NCI-H748 (cell line): ENCODE measurements around the gene TRPM3.
"Not testable (repeated sequence)": the region's sequence is repeated elsewhere in the genome, so short reads cannot be mapped to it uniquely, and the experiment has no call there.

Experiments
- DNase-seq: peaks from one replicate; lab custom pipeline; 2025; ENCODE audit not compliant: unreplicated experiment; lab: John Stamatoyannopoulos, UW

The TRPM3 gene

DNA sequence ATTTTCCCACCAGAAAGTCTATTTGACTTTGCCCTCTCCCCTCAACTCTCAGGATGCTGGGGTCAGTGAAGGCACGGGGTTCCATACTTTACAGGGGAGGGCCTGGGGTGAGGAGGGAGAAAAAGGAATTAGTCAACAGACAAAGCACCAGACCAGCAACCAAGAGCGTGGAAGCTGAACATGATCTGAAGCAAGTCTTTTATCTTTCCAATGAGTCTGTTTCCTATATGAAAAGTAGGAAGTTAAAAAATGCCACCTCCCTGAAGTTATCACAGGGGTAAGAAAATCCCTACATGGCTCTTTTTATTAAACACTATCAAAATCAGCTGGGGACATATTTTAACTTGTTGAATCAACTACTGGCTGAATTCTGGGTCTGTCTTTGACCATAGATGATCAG lies 337.0 kb downstream of the TRPM3 start:
- DNase-seq = no peak

DNA sequence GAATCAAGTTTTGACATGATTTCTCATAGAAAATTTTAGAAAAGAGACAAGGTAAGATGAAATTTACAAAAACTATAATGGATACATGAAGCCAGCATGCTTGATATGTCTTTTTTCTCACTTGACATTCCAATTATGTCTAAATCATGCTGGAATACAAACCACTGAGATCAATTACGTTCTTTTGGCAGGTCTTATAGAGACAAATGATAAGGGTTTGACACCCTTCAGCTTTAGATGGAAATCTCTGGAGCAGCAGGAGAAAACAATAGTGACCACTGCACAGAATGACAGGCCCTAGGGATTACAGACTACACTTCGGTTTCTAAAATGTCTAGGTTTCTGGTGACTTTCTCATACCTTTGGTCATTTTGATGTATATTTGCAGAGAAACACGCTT lies 342.9 kb downstream of the TRPM3 start:
- DNase-seq = no peak

DNA sequence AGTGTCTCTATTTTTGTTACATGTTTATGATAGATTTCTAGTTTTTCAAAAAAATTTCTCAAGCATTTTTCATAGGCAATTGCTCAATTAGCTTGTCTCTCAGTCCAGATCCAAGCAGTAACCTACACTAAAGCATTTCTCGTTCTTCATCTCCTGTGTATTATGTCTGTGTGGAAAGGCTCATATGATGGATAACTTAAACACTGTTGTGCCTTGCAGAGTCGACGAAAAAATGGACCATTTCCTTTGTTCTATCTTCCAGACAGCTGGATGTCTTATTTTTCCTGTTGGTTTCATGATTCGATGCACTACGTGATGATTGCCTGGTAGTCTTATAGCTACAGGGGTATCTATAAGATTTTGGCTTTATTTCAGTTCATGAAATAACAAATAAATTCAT lies 347.8 kb downstream of the TRPM3 start:
- no peak for DNase-seq

DNA sequence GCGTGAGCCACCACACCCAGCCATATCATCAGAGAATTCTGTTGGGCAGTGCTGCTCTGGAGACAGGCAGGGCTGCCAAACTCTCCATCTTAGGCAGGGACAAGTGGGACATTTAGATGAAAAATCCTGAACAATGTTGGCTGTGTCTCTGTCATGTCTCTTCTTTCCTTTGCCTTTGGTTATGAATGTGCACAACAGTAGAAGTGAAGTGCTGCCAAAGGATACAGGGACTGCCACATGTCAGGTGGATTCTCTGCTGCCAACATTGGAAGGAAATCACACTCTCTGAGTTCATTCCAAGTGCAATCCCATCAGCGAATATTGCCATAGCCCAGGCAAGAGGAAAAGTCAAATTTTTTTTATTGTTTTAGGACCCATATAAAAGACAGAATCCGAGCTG lies 348.8 kb downstream of the TRPM3 start:
- no peak for DNase-seq

DNA sequence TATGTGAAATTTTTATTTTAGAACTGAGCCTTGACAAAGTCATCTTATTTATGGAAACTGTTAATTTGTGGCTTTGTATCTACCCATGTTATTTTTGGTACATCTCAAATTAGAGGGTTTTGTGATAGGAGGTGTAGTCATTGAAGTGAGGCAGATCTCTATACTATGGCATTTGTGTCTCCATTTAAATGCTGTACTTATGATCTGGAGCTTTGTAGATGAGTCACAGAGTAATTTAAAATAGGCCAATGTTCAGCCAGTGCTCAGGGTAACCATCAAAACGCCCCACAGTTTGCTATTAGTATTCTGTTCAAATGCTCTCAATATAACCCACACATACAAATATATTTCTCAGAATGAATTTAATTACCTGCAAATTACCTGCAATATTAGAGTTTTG lies 355.5 kb downstream of the TRPM3 start:
- DNase-seq = no peak

DNA sequence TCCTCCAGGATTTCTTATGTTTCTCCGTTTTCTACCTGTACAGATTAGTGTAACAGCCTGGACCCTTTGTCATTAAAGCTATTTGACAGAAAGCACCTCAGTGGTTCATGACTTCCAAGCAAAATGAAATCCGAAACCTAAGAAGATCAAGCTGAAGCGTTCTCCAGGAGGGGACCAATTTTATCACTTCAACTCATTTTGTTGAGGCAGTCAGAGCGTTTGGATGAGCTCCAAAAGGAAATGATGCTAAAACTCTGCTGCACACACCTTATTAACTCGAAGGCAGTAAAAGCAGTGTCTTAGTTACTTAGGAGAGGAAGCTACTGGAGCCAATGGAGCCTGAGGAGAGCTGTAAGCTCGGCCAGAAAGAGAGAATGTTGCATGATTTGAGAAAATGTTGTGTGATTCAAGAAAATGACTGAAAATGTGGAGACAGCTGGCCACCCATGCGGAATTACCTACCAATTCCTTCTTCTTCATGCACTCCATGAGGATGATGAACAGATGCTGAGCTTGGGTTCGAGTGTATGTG lies 360.2 kb downstream of the TRPM3 start:
- DNase-seq = peak; percentile 54

DNA sequence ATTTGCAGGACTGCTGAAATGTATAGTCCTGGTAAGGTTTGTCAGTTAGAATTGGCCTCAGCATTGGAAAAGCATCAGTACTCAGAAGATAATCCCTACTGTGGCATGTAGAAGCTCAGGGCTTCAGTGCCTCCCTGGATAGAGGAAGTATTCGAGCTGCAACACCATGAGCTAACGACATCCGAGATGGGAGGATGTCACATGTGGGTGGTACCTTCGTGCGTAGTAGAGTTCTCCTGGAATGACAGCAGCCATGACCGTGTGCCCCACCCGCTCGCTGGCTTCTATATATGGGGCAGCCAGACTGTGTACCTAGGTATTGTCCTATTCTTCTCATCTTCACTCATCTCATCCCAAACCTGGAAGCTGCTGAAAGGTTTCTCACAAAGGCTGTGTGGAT lies 361.2 kb downstream of the TRPM3 start:
- DNase-seq = no peak

DNA sequence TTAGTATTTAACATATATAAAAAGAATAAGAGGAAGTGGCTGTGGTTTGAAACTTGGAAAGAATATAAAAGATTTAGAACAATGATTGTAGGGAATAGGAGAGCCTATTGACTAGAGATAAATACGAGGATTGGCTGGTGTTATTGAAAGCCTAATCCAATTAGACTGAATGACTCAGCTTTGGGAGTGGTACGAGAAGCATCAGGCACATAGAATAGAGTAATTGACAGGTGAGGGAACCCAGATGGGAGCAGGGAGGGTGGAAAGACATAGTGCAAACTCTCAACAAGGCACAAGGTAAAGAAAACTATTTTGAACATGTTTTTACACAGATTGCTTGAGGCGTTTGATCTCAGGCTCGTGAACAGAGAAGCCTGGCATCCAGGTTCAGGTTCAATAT lies 368.1 kb downstream of the TRPM3 start:
- DNase-seq = no peak

DNA sequence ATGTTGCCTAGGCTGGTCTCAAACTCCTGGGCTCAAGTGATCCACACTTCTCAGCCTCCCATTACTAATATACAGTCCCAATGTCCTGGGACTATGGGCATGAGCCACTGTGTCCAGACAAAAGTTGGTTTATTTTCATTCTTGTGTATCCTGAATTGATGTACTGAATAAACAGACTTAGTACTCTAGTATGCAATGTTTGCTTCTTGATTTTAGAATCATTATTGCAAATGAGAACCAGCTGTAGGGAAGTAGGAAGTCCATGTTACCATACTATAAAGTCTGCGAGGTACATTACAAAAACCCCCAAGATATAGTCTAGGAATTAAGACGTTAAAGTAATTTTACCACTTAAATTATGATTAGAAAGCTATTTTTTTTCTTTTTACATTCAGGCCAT lies 372.4 kb downstream of the TRPM3 start:
- no peak for DNase-seq

DNA sequence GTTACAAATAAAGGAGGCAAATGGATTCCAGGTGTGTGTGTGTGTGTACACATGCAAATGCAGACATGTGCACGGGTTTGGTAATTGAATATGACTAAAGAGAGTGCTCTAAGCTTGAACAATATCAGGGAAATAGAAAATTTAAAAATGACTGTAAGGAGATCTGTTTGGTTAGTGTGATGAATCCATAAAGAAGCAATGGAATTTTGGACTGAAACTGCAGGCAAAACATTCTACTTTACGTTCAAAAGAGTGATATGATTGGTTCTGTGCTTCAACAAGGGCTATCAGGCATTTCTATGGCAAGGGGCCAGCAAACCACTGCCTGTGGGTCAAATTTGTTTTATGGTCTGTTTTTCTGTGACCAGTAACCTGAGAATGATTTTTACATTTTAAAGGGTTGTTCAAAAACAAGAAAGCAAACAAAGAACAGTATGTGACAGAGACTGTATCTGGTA lies 374.1 kb downstream of the TRPM3 start:
- DNase-seq = peak; percentile 29

DNA sequence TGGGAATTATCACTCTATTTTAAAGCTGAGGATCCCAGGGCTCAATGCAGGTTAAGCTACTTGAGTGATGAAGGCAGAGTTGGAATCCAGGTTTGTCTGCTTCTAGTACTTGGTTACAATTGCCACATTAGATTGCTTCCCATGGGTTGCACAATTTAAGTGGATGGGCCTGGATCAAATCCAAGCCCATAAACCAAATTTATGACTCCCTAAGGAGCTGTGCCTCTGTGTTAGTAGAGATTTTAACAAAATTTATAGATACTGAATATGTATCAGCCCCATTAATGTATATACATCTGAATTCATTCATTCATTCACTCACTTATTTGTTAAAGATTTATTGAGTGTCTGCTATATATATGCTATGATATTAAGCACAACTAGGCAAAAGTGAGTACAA lies 374.7 kb downstream of the TRPM3 start:
- DNase-seq = peak; percentile 34

DNA sequence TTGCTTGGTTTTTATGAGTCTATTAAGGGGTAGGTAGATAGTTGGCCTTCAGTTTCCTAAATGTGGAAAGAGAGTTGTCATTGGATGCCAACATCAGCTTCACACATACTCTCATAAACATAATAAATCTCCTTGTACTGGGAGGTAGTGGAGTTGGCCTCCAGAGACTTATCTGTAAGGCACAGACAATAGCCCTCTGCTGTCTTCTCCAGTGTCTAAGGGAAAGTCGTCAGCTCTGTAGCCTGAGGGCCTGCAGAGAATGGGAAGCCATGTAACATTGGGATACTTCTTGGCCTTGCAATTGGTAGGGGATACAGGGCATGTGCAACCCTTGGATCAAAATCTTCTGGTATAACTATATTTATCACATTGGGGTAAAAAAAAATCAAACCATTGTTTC lies 375.1 kb downstream of the TRPM3 start:
- DNase-seq = no peak

DNA sequence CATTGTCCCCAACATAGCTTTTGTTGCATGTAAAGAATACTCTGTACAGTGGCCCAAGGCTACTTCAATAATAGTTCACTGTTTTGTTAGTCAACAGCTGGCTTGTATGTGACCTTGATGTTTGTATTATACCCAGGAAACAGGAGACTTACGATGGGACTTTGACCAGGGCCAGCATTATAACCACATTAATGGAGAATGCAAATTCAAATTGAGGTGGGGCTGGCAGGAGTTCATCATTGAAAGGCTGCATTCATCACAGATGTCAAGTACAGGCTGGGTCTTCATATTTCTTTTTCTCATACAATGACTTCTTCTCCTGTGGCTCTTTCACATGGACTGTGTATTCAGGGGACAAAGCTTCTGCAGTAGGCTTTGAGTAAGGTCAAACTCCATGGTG lies 396.6 kb downstream of the TRPM3 start:
- not testable (repeated sequence) for DNase-seq

DNA sequence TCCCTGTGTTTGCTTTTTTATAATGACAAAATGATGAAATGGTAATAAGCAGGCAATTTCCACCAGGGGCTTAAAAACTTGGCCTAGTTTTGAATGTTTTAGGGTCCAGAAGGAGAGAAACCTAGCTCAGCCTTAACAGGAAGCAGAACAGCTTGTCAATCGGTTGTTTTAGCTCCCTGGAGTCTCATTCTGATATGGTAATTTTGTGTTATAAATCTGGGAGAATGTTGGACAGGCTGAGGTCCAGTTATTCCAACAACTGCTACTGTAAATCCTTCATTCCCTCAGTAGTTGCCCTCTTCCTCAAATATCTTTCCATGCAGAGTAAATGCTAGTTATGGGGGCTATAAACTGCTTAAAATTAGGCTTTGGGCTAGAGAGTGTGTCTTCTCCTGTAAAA lies 397.4 kb downstream of the TRPM3 start:
- not testable (repeated sequence) for DNase-seq

DNA sequence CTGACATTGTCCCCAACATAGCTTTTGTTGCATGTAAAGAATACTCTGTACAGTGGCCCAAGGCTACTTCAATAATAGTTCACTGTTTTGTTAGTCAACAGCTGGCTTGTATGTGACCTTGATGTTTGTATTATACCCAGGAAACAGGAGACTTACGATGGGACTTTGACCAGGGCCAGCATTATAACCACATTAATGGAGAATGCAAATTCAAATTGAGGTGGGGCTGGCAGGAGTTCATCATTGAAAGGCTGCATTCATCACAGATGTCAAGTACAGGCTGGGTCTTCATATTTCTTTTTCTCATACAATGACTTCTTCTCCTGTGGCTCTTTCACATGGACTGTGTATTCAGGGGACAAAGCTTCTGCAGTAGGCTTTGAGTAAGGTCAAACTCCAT lies 414.6 kb downstream of the TRPM3 start:
- not testable (repeated sequence) for DNase-seq

DNA sequence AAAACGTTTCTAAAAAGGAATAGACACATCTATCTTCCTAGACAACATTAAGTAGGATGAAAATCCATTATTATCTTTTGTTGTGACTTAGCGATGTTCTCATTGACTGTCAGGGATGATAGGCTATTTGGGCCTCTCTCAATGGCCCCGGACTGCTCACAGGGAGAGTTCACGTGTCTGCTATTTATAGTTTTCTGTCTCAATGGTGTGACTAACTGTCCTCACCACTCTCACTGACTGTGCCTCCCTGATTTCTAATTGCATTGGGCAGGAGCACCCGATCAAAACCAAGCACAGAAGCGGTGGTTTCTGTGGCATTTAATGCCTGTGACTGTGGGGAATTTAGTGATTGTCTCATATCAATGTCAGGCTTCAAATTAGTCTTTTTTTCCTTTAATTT lies 420.3 kb downstream of the TRPM3 start:
- DNase-seq = no peak

DNA sequence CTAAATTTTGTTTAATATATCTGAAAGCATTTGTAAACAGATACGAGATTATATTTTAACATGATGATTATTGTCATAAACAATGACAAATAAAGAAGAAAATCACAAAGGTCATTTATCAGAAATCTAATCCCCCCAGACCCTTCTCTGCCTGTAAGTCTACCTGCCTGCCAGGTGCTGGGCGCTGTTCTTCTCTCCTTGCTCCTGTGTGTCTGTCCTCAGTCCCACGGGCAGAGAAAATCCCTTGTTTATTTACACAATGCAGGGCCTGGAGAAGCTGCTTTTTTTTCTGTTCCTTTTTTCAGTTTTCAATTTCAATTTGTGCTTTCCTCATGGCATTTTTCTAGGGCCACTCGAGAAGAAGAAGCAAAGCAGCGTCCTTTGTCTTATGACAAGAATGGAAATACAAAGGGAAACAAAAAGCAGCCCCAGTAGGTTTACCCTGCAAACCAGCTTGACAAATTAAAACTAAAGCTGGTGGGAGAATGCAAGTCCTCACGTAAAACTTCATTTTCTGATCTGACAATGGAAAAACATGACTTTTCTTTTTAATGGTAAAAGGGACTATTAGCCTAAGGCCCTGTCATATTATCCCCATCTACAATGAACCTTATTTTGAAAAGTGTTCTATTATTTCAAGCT lies 424.6 kb downstream of the TRPM3 start:
- DNase-seq = no peak

DNA sequence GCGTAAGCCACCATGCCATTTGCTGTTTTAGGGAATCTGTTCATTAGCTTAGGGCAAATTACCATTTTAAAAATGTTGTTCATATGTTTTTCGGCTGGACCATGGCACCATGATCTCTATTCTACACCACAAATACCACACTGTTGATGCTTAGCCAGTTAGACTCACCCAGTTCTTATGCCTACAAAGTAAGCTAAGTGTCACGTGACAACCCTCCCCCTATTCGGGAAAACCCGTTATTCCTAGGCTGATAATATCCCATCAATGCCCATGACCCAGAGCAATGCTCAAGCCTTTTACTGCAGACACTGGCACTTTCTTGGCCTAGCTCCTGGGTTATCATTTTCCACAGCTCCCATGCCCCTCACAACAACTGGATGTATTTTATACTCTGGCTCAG lies 426.7 kb downstream of the TRPM3 start:
- DNase-seq = no peak

DNA sequence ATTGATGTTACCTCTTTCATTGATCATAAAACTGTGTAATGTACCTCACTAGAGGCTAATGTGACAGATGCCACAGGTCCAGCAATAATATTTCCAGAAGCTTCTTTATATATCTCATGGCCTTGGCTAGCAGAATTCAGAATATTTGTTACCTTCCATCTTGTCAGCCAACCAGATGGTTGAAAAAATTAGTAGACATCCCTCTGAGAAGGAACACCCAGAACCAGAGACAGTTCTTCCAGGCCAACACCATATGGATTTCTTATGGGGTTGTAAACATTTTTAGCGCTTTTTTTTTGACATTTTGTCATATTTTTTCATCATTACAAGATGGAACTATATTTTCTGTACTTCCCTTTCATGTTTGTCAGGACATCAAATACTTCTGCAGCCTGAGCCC lies 428.2 kb downstream of the TRPM3 start:
- DNase-seq = no peak

DNA sequence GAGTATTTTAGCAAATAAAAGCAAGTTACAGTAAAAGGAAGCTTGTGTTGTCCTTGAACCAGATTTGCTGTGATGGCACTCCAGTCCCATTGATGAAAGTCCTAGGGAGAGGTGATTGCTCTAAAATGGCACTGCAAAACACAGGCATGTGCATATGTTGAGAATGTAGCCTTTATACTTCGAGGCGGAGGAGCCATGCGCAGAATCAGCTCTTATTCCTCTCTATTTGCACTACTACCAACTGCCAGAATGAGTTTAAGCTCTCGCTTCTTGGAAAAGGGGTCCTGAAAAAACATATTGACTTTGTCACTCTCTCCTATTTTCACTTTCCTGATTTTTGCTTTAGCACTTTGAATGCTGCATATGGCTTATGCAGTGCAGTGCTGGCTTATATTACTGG lies 429.0 kb downstream of the TRPM3 start:
- no peak for DNase-seq

DNA sequence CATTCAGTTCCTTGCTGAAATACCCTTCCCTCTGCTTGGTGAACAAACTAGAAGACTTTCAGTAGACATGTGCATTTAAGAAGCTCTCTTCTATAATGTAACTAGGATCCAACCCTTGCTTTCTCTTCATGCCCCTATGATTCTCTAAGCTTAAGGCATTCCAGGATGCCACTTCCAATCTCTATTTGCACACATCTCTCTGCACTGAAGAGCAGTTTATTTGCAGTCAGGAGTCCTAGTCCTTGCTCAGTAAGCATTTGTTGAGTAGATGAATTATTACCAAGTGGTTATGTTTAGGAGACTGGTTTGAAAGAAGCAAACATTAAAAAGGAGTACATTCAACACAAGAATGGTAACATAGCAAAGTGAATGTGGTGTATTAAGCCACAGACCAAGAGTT lies 432.7 kb downstream of the TRPM3 start:
- DNase-seq = no peak

DNA sequence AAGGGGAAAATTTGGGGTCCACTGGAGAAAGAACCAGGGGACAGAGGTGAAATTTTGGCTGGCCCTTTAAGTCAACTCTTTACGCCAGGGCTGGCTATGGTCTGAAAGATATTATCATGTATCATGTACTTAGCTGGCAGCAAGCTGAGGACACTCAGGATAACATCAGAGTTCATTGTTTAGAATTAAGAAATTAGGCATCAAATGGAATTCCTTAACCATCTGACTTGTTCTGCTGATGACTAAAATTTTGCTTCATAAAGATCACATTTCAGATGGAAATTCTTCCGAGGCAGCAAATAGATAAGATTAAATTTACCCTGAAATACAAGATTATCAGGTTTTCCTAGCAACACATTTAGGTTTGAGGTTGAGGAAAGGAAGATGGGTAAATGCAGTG lies 437.6 kb downstream of the TRPM3 start:
- no peak for DNase-seq

DNA sequence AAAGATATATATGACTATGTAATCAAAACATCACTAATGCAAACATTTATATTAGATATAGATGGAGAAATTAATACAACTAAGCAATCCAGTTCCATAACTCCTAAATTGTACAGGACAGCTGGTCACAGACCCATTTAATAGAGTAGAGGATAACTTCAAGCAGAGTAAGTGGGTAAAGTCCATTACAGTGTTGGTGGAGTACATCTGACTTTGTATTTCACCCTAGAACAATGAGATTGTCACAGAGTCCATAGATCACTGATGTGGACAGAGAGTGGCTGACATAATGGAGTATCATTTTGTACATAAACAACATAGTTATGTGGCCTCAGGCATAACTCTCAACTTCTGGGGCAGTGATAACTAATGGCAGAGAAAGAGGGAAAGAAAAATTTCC lies 439.1 kb downstream of the TRPM3 start:
- no peak for DNase-seq
